Astrocyte (in vitro differentiated cells and primary cell): ENCODE data around the gene ZNF687. TPM values are rescaled to one million over a fixed set of nuclear protein-coding genes. Genes with fewer than 3 reads are reported as not detected.
A peak's percentile ranks its signal among the peaks of the same experiment; 100 is the strongest.

Source experiments
- DNase-seq: peaks from one replicate; pipeline ENCODE4 v3.0.0-alpha.2; 2010; ENCODE audit warnings: low read depth
- FAIRE-seq: peaks from 2 replicates; lab custom pipeline; 2011; peaks lifted over from hg19 to GRCh38; lab: Jason Lieb, UNC
- H2AFZ ChIP-seq: 2 replicates; pipeline ENCODE4 v1.6.0; 2012; ENCODE audit warnings: low read depth, low read length, inconsistent platforms
- H3K27ac ChIP-seq: 2 replicates; pipeline ENCODE4 v1.5.1; 2011; ENCODE audit warnings: low read depth, low read length, inconsistent platforms
- H3K27me3 ChIP-seq: 2 replicates; pipeline ENCODE4 v1.6.0; 2011; ENCODE audit warnings: low read length, inconsistent platforms; ENCODE audit not compliant: insufficient read depth
- H3K36me3 ChIP-seq: 2 replicates; pipeline ENCODE4 v1.5.1; 2011; ENCODE audit warnings: low read length, inconsistent platforms; ENCODE audit not compliant: insufficient read depth
- H3K4me1 ChIP-seq: 2 replicates; pipeline ENCODE4 v1.5.1; 2011; ENCODE audit warnings: low read length, inconsistent platforms; ENCODE audit not compliant: insufficient read depth
- H3K4me2 ChIP-seq: 2 replicates; pipeline ENCODE4 v1.6.0; 2012; ENCODE audit warnings: low read length, inconsistent platforms
- H3K4me3 ChIP-seq: 2 replicates; pipeline ENCODE4 v1.5.1; 2011; ENCODE audit warnings: low read depth, mild to moderate bottlenecking, low read length, inconsistent platforms; ENCODE audit not compliant: insufficient read depth
- H3K79me2 ChIP-seq: 2 replicates; pipeline ENCODE4 v1.6.0; 2012; ENCODE audit warnings: mild to moderate bottlenecking, low read length, inconsistent platforms; ENCODE audit not compliant: insufficient read depth
- H3K9ac ChIP-seq: 2 replicates; pipeline ENCODE4 v1.6.0; 2012; ENCODE audit warnings: mild to moderate bottlenecking, low read length, inconsistent platforms
- H3K9me3 ChIP-seq: 2 replicates; pipeline ENCODE4 v1.5.1; 2012; ENCODE audit warnings: low read depth, mild to moderate bottlenecking, low read length, inconsistent platforms; ENCODE audit not compliant: insufficient read depth
- H4K20me1 ChIP-seq: 2 replicates; pipeline ENCODE4 v1.6.0; 2012; ENCODE audit warnings: low read length, inconsistent platforms; ENCODE audit not compliant: insufficient read depth
- H3K27ac Mint-ChIP-seq: one replicate; pipeline ENCODE4 v1.8.0; 2021; ENCODE audit warnings: mild to moderate bottlenecking, mixed read lengths; ENCODE audit not compliant: unreplicated experiment
- H3K27me3 Mint-ChIP-seq: one replicate; pipeline ENCODE4 v1.8.0; 2021; ENCODE audit warnings: low read depth, mixed read lengths; ENCODE audit not compliant: unreplicated experiment
- H3K36me3 Mint-ChIP-seq: one replicate; pipeline ENCODE4 v1.8.0; 2021; ENCODE audit warnings: low read depth, mixed read lengths; ENCODE audit not compliant: unreplicated experiment
- H3K4me1 Mint-ChIP-seq: one replicate; pipeline ENCODE4 v1.8.0; 2021; ENCODE audit warnings: low read depth, mixed read lengths; ENCODE audit not compliant: unreplicated experiment
- H3K4me3 Mint-ChIP-seq: one replicate; pipeline ENCODE4 v1.8.0; 2021; ENCODE audit warnings: mild to moderate bottlenecking, moderate library complexity, mixed read lengths; ENCODE audit not compliant: unreplicated experiment
- H3K9me3 Mint-ChIP-seq: one replicate; pipeline ENCODE4 v1.8.0; 2021; ENCODE audit warnings: mild to moderate bottlenecking, mixed read lengths; ENCODE audit not compliant: unreplicated experiment
- CTCF ChIP-seq: IDR thresholded peaks from 2 replicates; pipeline ENCODE4 v1.5.1; 2011; ENCODE audit warnings: low read depth, mild to moderate bottlenecking, inconsistent platforms, low read length, moderate library complexity; ENCODE audit not compliant: insufficient read depth
- EZH2 ChIP-seq: IDR thresholded peaks from 2 replicates; pipeline ENCODE4 v1.6.1; 2012; ENCODE audit warnings: mild to moderate bottlenecking, low read length, inconsistent platforms; ENCODE audit not compliant: insufficient read depth
- total RNA-seq: library from RNA; stranded (reverse); gene quantifications from 2 replicates; pipeline ENCODE4 v1.2.1, GENCODE V29; 2021

The ZNF687 gene
- total RNA-seq, 1 donor from 2014 or later: 15.4 TPM

GRCh38 chr1:151311011-151311410, 28.9 kb downstream of the ZNF687 start:
- H3K36me3 Mint-ChIP-seq: peaks cover 43% of the 10 kb centered on the region
- no peak for DNase-seq
- H3K9me3 Mint-ChIP-seq: no peaks in the 10 kb centered on the region
- Histone ChIP-seq H3K4me1 (peaks cover 56% of the 10 kb centered on the region), H3K9ac (peak overlapping the region; percentile 27), H3K4me3 (peak overlapping the region; percentile 1), H4K20me1 (peaks cover 40% of the 10 kb centered on the region), H3K36me3 (peaks cover 41% of the 10 kb centered on the region), H3K27ac (peak overlapping the region; percentile 67), H3K27me3 (no peaks in the 10 kb centered on the region), H3K4me2 (peak overlapping the region; percentile 70), H3K9me3 (no peaks in the 10 kb centered on the region), H2AFZ (no peak overlapping the region), H3K79me2 (peaks cover 54% of the 10 kb centered on the region)
- peak overlapping the region; percentile 100 for H3K27ac Mint-ChIP-seq
- peak overlapping the region; percentile 64 for H3K4me3 Mint-ChIP-seq
- no peak for TF ChIP-seq EZH2
- TF ChIP-seq CTCF: no peak
- no peaks in the 10 kb centered on the region for H3K27me3 Mint-ChIP-seq
- no peak for FAIRE-seq
- H3K4me1 Mint-ChIP-seq: peaks cover 63% of the 10 kb centered on the region

GRCh38 chr1:151311589-151312331, 29.7 kb downstream of the ZNF687 start:
- peaks cover 39% of the 10 kb centered on the region for H3K36me3 Mint-ChIP-seq
- TF ChIP-seq EZH2 (no peak), CTCF (no peak)
- Histone ChIP-seq H4K20me1 (peaks cover 45% of the 10 kb centered on the region), H3K4me1 (peaks cover 56% of the 10 kb centered on the region), H3K27ac (peak overlapping the region; percentile 92), H3K9ac (peak overlapping the region; percentile 70), H2AFZ (no peak overlapping the region), H3K4me2 (peak overlapping the region; percentile 70), H3K27me3 (no peaks in the 10 kb centered on the region), H3K36me3 (peaks cover 37% of the 10 kb centered on the region), H3K9me3 (no peaks in the 10 kb centered on the region), H3K79me2 (peaks cover 58% of the 10 kb centered on the region), H3K4me3 (peak overlapping the region; percentile 1)
- no peaks in the 10 kb centered on the region for H3K27me3 Mint-ChIP-seq
- DNase-seq (peak; percentile 99), FAIRE-seq (peak; percentile 97)
- no peaks in the 10 kb centered on the region for H3K9me3 Mint-ChIP-seq
- H3K4me1 Mint-ChIP-seq: peaks cover 63% of the 10 kb centered on the region
- H3K4me3 Mint-ChIP-seq: peak overlapping the region; percentile 64
- peak overlapping the region; percentile 100 for H3K27ac Mint-ChIP-seq

- Histone ChIP-seq H2AFZ (no peak overlapping the region), H4K20me1 (peaks cover 45% of the 10 kb centered on the region), H3K4me3 (no peak overlapping the region), H3K27me3 (no peaks in the 10 kb centered on the region), H3K4me1 (peaks cover 56% of the 10 kb centered on the region), H3K79me2 (peaks cover 60% of the 10 kb centered on the region), H3K4me2 (peak overlapping the region; percentile 70), H3K27ac (peak overlapping the region; percentile 92), H3K9me3 (no peaks in the 10 kb centered on the region), H3K36me3 (peaks cover 32% of the 10 kb centered on the region), H3K9ac (peak overlapping the region; percentile 70)
- Mint-ChIP-seq H3K27me3 (no peaks in the 10 kb centered on the region), H3K27ac (peak overlapping the region; percentile 100), H3K9me3 (no peaks in the 10 kb centered on the region), H3K4me1 (peaks cover 63% of the 10 kb centered on the region), H3K36me3 (peaks cover 34% of the 10 kb centered on the region), H3K4me3 (peak overlapping the region; percentile 73)
- no peak for FAIRE-seq
- no peak for DNase-seq
- TF ChIP-seq EZH2 (no peak), CTCF (no peak)
Measured at GRCh38 chr1:151312411-151312810, 30.3 kb downstream of the ZNF687 start.
